Peyer's patch (tissue), 4 donors: Measurements from ENCODE around the gene SYNE4.

Experiments
- CTCF ChIP-seq, 6 experiments: fragments of 450-650 bp in 4 of 6; fragments of 200-600 bp in 2 of 6; sonication (generic) in 1 of 6; IDR thresholded peaks; one replicate each; pipeline ENCODE4 v1.5.1; 2017 to 2019; ENCODE audit warnings: antibody characterized with exemption in 6 of 6, mild to moderate bottlenecking in 3 of 6, moderate library complexity in 1 of 6
- POLR2A ChIP-seq, 2 donors: fragments of 450-650 bp; IDR thresholded peaks; one replicate each; pipeline ENCODE4 v1.5.1; 2017; ENCODE audit warnings: antibody characterized with exemption in 2 of 2, mild to moderate bottlenecking in 2 of 2, moderate library complexity in 2 of 2

DNA sequence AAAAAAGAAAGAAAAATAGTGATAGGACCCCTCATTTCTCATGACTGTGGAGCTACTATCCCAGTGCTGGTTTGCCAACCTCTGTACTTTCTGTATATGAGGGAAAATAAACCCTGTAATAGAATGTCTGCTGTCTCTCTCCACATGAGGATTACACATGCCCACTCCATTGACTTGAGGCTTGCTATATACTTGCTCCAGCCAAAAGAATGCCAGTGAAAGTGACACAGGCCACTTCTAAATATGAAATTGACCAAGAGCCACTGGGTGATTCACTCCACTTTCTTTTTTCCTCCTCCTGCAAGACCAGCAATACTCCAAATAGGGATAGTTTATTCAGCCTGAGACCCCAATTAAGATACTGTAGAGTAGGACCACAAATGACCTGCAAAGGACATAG, 39.2 kb upstream of the SYNE4 start:
- TF ChIP-seq CTCF (IDR thresholded peaks at IDR 0.05) = no peak
- TF ChIP-seq POLR2A (IDR thresholded peaks at IDR 0.05) = no peak
